ENCODE results near the gene ELOVL1.
"Not testable (repeated sequence)": the region's sequence is repeated elsewhere in the genome, so short reads cannot be mapped to it uniquely, and the experiment has no call there.

The ELOVL1 gene

DNA sequence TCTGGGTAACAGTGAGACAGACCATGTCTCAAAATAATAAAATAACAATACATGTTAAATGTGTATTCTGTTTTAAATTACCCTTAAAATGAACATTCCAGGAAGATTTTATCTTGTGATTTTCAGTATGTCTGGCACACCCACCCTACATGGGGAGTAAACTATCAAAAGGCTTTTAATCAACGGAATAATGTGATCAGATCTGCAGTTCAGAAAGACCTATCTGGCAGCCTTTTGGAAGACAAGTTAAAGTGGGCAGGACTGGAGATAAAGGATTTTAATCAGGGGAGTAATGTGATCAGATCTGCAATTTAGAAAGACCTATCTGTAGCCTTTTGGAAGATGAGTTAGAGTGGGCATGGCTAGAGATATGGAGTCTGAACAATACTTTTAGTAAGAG, 11.7 kb upstream of the ELOVL1 start:
- no peak for DNase-seq

DNA sequence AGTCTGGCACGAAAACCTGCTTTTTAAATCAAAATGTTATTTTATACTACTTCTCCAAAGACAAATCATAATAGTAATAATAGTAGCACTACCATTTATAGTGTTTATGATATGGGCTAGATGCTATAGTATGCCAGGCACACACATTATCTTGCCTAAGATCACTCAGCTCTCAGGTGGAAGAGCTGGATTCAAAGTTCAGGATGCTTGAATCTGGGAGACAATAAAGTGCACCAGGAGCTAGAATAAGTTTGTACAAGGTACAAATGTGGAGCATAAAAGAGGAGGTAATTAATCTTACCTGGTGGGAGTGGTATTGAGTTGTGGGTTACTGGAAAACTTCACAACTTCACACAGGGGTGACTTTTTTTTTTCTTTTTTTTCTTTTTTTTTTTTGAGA, 10.0 kb upstream of the ELOVL1 start:
- no peak for DNase-seq

DNA sequence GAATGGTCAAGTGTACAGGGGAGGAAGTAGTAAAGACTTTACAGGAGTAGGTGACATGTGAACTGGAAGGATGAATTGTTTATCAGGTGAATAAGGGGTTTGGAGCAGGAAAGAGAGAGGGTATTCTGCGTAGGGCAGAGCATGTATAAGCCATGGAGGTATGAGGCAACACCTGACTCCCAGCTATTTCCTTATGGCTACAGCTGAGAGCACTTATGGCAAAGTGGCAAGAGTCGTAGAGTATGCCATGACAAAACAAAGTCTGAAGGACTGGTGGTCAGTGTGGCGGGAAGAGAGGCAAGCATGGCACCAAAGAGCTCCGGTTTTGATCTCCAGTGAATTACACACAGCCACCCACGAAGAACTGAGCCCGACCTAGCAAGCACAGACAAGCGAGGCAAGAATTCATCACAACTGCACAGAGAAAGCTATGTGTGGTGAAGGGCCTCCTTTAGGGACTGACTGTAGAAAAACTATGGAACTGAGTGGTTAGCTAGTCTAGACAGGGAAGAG, 9.0 kb upstream of the ELOVL1 start:
- DNase-seq: no peak

- no peak for DNase-seq
These were observed 5.5 kb upstream of the ELOVL1 start for GRCh38 chr1:43373066-43373940.

- DNase-seq: no peak
These were observed 4.4 kb upstream of the ELOVL1 start for GRCh38 chr1:43372172-43372571.

- no peak for DNase-seq
These were observed 2.8 kb upstream of the ELOVL1 start for GRCh38 chr1:43370564-43370963.

DNA sequence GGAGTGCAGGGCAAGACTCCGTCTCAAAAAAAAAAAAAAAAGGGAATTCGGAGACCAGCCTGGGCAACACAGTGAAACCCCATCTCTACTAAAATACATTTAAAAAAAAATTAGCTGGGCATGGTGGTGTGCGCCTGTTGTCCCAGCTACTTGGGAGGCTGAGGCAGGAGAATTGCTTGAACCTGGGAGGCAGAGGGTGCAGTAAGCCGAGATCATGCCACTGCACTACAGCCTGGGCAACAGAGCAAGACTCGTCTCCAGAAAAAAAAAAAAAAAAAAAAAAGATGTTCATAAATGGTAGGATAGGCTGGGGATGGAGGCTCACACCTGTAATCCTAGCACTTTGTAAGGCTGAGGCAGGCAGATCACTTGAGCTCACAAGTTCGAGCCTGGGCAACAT, 2.0 kb upstream of the ELOVL1 start:
- not testable (repeated sequence) for DNase-seq

GRCh38 chr1:43368646-43369020, 822 bp upstream of the ELOVL1 start:
- no peak for DNase-seq

DNA sequence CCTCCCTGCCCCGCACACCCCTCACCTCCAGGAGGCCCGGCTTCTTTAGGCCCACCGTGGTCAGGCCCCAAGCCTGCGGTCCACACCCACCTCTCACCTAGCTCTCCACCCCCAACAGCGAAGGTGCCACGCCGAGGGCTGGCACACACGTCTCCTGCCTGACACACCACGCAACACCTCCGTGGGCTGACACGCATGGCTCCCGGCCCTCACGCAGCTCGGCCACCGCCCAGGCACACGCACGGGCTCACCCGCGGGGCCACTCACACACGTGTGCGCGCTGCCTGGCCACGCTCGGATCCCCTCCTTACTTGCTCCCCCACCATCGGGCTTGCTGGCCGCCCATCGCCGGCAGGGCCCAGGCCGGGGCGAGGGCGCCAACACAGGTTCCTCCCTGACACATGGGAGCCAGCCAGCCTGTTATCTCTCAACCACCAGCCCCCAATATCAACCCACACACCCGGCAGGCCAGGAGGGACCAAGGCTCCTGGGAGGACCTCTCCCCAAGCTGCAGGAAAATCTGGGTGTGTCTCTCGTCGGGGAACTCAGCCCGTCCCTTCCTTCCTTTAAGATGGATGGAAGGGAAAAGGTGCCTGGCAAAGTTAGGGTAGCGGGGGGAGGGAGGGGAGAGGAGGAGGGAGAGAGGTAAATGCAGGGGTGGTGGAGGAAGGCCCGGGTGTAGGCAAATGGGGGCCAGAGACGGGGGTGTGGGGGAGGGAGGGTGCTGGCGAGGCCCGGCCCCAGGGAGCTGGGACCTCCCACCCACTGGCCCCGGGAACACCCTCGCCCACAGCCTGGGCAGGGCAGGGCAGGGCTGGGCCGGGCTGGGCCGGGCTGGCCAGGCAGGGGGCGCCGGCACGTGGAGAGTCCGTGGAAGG, 546 bp downstream of the ELOVL1 start:
- DNase-seq: no peak

DNA sequence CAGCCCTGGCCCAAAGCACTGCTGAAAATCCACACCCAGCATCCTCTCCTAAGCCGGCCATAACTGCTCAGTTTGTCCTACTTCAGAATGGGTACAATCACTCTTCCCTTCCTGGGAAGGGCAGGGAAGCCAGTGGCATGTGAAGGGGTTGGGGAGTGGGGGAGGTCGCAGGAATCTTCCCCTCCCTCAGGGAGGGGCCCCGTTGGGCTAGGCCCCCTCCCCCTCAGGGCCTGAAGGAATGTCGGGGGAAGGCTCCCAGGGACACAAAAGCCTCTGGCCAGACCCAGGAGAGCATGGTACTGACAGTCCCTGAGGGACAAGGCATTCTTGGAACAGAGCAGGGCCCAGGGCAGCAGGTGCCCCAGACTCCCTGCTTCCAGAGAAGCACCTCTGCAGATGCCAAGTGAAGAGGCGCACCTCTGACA, 1.2 kb downstream of the ELOVL1 start:
- DNase-seq: no peak

DNA sequence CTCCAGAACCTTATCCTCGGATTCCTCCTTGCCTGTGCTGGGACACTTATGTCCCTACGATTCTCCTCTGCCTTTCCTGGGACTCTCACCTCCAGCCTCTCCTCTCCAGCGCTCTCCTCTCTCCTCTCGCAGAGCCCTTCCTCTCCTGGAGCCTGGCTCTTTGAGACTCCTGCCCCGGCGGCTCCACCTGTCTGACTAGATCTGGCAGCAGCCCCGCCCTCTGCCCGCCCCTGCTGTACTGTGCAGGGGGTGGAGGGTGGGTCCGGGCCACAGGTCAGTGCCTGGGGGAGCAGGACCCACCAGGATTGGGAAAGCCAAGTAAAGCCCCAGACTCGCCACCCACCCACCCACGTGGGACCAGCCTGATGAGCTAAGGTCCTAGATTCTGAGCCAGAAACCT, 1.6 kb downstream of the ELOVL1 start:
- DNase-seq: no peak

DNA sequence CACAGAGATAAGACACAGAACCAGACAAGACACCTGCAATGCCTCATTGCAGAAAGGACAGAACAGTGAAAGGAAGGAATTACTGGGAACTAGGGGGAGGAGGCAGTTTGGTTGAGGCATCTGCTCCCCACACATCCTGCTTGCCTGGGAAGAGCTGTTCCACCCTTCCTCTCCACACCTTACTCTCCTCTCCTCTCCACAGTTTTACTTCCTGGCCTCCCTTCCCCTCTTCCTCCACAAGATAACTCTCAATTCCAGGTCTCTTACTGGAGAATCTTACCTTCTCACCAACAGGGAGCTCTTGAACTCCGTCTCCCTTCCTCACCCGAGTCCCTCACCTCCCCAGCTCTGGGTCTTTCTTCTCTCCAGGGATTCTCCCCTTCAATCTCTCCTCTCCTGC, 2.1 kb downstream of the ELOVL1 start:
- no peak for DNase-seq

GRCh38 chr1:43363935-43364525, 3.8 kb downstream of the ELOVL1 start:
- no peak for DNase-seq

DNA sequence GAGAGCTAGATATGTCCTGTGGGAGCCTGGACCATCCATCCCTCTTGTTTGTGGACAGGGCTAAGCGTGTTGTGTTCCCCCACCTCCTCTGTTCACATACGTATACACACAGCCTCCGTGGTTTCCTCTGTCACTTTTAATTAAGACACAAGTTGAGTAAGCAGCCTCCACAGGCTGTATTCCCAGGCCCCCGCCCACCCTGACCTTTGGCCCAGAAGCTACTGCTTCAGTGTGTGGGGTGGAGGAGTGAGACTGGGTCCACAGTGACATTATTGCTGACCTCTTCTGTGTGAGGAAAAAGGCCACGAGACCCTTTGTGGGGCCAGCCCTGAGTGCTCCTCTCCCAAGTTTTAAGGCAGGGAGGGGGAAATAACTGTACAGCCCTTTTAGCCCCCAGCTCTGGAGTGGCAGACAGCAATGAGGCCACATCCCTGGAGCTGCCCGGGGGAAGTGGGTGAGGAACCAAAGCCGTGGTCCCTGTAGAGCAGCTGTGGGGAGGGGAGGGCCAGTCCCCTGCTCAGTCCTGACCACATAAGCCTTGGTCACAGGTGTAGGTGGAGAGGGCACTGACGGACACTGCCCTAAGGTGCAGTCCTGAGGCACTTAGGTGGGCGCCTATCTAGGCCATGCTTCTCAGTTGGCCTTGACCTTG, 4.4 kb downstream of the ELOVL1 start:
- DNase-seq: no peak

DNA sequence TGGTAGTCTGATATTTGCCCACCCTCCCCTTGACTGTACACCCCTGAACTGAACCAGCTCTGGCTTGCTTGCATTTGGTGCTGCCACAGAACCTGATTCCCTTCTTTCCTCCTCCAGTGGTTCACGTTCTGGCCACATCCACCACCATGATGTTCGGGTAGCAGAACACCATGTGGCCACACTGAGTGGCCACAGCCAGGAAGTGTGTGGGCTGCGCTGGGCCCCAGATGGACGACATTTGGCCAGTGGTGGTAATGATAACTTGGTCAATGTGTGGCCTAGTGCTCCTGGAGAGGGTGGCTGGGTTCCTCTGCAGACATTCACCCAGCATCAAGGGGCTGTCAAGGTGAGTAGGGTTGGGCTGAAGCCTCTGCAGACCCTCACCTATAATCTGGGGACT, 7.2 kb downstream of the ELOVL1 start:
- DNase-seq: no peak

GRCh38 chr1:43359696-43360095, 8.1 kb downstream of the ELOVL1 start:
- no peak for DNase-seq

DNA sequence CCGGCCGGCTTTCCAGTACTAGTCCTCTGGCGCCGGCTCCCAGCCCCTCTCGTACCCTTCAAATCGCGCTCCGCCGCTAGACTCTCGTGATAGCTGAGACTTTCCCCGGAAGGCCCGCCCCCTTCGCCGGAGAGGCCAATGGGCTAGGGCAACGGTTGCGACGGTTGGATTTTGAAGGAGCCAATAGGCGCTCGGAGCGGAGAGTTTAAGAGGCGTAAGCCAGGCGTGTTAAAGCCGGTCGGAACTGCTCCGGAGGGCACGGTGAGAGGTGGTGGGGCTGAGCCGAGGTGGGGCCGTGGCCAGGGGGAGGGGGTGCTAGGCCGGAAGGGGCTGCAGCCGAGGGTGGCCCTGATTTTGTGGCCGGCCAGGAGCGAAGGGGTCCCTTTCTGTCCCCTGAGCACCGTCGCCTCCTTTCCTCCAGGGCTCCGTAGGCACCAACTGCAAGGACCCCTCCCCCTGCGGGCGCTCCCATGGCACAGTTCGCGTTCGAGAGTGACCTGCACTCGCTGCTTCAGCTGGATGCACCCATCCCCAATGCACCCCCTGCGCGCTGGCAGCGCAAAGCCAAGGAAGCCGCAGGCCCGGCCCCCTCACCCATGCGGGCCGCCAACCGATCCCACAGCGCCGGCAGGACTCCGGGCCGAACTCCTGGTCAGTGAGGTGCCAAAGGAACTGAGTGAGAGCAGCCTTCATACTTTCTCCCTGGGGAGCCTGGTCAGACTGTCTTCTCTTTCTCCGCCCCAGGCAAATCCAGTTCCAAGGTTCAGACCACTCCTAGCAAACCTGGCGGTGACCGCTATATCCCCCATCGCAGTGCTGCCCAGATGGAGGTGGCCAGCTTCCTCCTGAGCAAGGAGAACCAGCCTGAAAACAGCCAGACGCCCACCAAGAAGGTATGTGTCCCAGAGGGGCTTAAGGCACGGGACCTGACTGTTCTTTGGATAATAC, 8.8 kb downstream of the ELOVL1 start, which contains the start of gene CDC20:
CDC20 (plus strand) TSS at position 236 of the 948 bp plus-strand sequence; CDS start at position 471, 235 bp downstream.
- peak; percentile 99 for DNase-seq

GRCh38 chr1:43358121-43358745, 9.6 kb downstream of the ELOVL1 start:
- peak; percentile 34 for DNase-seq

GRCh38 chr1:43357251-43357650, 10.6 kb downstream of the ELOVL1 start:
- no peak for DNase-seq

GRCh38 chr1:43354936-43355335, 12.9 kb downstream of the ELOVL1 start:
- no peak for DNase-seq

DNA sequence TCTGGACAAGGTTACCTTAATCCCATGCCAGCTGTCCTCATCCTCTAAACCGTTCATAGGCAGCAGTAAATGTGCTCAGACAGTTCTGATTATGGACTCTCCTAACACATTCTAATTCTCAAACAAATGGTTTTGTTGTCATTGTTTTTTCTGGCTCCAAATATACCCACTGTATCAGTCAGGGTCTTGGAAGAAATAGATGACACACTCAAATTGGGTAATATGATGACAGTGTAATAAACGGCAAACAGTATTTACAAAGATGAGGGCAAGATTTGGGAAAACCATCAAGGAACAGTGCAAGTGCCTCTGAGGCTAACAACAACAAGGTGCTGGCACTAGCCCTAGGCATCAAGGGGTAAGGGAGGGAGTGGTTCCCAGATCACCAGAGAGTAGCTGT, 13.3 kb downstream of the ELOVL1 start:
- no peak for DNase-seq

Data from NCI-H345 (cell line).